CD1c-positive myeloid dendritic cell (primary cell): Measurements from ENCODE around the gene PALMD.

Experiments used
- DNase-seq: peaks from one replicate; pipeline ENCODE4 v3.0.0-alpha.2; 2016; ENCODE audit errors: extremely low spot score

The PALMD gene

DNA sequence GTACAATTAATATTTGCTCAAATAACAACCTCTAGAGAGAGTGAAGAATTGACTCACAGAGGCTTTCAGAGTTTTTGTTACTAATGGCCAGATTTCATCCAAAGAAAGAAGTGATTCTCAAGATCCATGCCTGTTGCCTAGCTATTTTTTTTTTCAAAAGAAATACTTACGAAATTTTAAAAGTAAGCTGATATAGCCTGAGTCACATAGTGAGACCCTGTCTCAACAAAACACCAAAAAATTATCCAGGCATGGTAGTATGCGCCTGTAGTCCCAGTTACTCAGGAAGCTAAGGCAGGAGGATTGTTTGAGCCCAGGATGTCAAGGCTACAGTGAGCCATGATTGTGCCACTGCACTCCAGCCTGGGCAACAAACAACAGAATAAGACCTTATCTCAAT, 14.6 kb downstream of the PALMD start:
- no peak for DNase-seq

DNA sequence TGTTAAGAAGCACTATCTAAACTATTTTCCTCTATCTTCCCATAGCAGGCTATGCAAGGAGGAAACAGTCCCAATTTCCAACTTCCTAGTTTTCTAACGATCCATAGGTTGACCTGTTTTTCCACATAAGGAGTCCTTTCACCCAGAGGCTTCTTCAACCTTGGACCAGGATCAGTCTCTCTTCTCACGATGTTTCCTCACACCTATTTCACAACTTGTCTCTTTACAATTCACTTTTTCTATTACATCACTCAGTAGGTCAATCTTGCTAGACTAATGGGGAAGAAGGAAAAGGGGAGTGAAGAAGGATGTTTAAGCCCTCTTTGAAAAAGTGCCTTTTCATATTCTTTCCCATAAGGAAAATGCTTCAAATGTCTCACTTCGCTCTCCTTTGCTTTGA, 15.9 kb downstream of the PALMD start:
- no peak for DNase-seq

DNA sequence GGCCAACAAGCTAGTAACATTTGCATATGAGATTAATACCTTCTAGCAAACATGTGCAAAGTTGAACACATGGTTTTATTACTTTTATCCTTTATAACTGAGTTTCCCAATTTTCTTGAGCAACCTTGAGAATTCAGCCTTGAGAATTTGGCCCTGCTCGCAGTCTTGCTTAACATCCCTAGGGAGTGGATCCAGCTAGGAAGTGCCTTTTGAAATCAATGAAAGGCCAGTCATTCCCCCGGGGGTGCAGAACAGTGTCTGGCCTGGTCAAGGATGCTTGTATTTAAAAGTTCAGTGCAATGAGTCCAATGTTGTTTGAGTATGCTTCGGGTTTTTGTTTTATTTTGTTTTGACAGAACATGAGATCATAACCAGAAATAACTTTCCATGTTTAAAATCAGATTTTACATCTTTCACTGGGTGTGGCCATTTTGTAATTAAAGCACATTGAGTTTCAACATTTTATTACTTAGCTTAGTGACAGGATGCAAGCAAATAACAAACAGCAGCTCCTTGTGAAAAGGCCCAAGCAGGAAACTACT, 16.7 kb downstream of the PALMD start:
- no peak for DNase-seq

DNA sequence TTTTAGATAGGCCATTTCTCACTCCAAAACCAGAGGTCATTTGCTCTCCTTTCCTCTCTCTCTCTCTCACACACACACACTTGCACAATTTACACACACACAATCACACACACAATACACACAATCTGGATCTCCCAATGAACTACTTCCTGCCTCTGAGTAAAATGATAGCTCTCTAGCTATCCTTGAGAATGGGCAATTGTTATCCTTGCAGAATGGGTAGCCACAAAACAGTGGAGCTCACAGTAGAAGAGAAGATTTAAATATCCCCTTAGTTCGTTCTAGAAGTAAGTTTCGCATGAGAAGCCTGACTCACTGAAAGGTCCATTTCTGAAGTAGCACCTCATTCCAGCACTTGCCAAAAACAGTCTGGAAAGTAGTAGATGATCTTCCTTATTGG, 17.6 kb downstream of the PALMD start:
- DNase-seq = no peak

DNA sequence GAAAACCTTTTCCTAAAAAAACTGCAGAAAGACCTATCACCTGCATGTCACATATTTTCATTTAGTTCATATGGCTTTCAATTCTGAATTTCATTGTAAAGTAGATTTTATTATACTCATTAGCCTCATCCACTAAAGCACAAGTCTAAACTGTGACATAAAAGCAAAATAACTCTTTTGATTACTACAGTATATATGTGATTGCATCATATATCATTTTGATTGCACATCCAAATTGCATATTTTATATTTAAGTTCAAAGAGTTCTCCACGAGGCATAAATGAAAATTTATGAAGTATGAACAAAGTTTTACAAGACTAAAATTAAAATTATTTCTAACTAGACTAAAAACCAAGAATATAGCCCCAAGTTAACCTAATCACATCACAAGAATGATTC, 19.3 kb downstream of the PALMD start:
- no peak for DNase-seq

DNA sequence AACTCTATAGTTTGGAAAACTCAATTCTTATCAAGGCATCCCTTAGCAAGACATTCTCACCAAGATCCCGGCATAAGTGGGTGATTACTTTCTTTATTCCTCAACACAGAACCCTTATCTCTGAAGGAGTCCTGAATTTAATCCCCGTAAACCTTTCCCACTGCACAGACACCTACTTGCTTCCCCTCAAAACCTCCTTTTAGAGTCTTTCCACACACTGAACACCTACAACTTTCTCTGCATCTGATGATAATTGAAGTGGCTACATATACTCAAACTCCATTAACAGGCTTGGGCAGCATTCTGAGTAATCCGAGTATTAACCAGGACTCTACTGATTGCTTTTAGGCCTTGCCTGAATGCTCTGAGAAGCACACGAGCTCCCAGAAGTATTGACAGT, 23.5 kb downstream of the PALMD start:
- DNase-seq = no peak

DNA sequence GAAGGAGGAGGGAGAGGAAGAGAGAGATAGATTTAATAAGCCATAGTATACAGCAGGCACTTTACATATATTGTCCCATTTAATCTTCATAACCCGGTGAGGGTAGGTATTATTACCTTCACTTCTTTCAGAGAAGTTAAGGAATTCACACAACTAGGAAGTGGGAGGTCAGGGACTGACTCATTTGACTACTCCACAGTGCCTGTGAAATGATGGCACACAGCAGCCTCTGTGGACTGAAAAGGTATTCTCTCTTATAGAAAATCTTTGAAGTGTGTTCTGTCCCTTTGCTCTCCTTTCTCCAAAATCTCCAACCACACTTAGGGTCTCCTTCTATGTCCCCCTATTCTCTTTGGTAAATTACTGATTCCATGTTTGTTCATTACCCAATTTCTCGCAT, 23.9 kb downstream of the PALMD start:
- DNase-seq = no peak

DNA sequence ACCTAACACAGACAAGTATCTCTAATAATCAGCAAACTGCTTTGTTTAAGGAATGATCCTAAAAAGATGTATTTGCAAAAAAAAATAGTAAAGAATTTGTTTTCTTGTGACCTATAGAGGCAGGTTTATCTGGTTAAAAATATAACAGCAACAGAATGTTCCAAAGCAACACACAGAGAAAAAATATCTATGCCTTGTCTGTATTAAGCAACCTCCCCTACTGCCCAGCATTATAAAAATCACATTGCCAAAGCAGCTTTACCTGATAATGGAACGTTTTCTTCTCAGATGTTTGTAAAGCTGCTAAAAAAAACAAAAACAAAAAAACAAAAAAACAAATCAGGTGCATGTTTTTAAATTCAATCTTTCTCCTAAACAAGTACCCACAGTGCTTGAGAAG, 24.7 kb downstream of the PALMD start:
- no peak for DNase-seq

DNA sequence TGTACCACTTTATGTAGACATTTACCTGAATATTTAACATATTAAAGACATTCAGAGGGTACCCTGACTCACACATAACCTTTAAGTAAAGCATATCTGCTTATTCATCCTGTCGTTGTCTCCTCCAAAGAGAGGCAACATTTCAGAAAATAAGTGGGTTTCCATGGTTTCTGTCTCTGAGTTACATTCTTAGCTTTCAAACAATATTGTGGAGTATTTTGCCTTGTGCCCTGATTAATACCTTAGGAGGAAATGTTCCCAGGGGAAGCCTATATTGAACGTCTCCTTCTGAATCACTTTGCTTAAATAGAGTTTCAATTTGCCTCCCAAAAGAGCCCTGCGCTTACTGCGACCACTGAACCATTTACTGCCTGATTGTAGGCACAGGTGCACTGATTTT, 26.1 kb downstream of the PALMD start:
- no peak for DNase-seq

DNA sequence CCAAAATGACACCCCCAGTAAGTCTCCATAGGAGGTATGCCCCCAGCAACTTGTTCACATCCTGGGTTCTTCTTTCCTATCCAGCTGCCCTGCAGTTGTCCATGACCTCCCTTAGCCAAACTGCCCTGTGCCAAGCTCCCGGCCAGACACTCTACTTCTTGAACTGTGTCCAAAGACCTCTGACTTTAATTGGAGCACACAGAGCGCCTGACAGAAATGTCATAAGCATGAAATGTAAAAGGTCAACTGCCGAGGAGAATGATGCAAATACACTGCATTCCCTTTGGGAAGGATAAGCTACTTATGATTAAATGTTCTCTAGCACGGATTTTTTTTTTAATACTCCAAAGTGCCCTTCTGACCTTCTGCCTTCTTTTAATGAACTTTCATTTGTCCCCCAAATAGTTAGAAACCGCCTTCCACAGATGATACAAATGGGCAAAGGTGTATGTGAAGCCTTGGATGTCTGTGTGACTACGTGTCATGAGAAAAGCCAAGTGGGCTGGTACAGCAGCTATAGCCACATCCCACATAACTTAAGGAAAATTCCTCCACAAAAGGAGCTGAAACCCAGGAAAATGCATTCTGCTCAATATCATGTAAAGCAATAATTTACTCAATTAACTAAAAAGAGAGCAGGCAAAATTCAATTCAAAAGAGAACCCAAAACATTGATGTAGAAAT, 26.8 kb downstream of the PALMD start:
- no peak for DNase-seq

DNA sequence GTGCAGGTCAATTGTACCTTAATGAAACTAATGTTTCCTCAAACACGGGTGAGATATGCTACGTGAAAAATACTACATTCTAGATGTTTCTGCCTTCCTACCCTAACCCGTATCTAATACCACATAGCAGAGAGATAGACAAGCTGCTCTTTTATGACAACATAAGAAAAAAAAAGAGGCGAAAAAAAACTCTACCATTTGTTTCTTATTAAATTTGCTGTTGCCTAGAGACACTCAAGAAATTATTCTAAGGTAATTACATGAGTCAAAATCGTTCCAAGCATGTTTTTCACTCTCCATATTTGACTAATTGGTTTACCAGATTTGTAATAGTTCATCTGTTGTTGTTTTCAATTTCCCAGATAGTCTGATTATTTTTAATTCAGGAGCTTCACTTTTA, 27.4 kb downstream of the PALMD start:
- DNase-seq = no peak

DNA sequence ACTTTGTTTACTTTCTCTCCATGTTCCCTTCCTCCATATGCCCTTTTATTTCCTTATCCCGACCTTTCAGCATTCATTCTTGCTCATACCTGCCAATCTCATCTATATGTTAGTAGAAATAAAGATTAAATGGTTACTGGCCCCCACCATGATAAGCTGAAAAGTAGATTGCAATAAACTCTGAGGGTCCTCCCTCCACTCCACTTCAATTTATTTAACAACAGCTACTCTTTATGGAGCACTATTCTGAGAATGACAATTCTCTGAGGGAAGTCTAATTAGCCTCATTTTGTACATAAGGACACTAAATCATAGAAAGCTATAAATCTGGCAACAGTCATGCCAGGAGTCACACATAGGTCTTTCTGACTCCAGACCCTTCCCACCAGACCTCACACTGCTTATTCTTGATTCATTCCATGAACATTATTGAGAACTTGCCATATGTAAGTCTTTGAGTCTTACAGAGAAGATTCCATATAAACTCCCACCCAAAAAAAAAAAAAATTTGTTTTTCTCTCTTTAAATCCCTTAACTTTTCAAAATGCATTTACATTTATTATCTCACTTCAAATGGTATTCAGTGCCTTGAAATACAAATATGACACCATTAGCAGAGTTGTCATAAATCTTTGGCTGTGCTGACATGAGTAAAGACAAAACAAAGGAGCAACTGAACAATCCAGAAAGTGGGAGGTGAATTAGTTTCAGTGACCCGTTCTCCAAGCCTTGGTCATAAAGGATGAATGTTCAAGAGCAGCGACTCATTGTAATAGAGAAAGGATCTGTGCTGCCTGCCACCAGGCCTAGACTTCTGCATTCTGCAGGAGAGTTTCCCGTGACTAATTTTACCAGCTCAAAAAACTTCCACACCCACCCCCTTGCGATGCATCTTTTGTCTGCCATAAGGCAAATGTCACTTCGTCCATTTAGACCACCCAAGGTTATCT, 28.5 kb downstream of the PALMD start:
- DNase-seq = no peak

DNA sequence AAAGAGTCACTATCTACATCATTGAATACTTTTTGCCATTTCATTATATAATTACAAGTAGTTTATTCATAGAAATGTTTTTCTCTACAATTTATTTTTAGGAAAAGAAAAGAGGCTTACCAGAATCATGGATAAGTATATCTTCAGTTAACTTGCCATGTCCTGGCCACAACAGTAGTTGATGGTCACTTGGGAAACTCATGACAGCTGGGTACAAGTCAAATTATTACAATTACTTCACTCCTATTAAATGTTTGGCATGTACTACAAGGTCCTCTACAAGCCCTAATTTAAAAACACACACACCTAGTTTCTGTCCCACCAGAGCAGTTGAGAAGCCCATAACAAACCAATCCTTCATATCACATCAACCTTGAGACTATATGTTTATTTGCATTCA, 29.4 kb downstream of the PALMD start:
- DNase-seq = no peak

DNA sequence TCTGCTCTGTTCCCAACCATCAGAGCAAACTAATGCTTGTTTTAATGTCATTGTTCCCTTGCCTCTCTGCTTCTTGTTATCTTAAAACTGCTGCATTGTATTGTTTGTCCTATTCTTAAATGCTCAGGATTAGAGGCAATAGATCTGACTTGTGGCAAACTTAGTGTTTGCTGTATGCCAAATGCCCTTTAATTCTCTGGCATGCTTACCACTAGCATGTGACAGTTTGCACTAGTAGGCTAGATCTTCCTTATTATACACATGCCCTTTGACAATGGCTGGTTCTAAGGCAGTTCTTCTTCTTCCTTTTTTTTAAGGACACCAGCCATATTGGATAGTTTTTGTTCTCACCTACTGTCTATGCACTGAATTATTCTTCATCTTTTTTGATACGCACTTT, 30.1 kb downstream of the PALMD start:
- DNase-seq = no peak

DNA sequence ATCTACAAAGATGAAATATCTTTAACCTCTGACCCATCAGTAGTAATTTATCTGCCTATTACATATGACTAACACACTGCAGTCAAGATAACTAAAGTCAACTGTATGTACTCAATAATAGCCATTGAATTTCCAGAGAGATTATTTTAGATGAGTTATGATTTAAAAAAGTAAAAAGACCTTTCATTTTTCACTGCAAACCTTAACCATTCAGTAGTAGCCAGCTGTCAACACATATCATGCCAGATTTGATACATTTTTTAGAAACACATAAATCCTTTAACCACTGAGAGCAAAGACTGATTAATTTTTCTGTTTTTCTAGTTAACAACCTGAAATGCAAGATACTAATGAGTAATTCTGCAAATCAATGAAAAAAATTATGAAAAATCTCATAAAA, 31.0 kb downstream of the PALMD start:
- DNase-seq = no peak

DNA sequence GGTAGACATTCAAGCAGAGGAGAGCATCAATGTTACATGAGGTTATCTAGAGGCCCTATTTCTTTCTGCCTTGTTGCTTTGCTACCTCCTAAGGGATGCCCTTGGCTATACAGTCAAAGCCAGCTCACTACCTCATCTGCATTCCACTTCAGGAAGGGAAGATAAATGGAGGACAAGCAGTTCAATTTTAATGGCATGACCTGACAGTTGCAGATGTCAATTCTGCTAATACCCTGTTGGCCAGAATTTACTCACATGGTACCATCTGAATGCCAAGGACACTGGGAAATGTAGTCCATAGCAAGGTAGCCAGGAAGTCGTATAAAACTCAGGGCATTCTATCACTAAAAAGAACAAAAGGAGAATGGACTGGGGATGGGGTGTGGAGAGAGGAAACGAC, 31.5 kb downstream of the PALMD start:
- DNase-seq = no peak

DNA sequence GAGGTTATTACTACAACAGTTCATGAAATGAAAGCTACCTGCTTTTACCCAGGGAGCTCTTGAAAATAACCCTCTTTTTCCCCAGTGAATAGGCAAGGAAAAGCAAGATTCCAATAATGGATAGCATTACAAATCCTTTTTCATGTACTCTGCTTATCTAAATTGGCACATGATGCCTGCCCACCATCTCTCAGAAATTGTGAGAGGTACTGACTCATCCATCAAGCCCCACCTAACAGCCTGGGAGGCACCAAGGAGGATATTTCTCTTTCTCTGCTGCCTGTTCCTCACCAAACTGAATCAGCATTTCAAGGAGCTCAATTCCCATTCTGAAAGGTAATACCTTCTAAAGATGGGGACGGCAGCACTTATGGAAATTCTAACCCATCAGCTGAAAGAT, 34.4 kb downstream of the PALMD start:
- DNase-seq = no peak

DNA sequence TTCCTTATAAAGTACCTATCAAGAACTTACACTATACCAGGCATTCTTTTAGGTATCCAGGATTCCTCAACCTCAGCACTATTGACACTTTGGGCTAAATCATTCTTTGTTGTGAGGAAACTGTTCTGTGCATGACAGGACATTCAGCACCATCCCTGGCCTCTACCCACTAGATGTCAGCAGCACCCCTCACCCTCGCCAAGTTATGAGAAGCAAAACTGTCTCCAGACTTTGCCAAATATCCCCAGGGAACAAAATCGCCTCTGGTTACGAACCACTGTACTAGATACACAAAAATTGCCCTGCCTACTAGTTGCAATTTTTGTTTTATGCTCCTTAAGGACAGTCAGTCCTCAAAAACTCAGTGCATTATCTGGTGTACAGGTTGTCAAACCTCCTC, 35.7 kb downstream of the PALMD start:
- no peak for DNase-seq

DNA sequence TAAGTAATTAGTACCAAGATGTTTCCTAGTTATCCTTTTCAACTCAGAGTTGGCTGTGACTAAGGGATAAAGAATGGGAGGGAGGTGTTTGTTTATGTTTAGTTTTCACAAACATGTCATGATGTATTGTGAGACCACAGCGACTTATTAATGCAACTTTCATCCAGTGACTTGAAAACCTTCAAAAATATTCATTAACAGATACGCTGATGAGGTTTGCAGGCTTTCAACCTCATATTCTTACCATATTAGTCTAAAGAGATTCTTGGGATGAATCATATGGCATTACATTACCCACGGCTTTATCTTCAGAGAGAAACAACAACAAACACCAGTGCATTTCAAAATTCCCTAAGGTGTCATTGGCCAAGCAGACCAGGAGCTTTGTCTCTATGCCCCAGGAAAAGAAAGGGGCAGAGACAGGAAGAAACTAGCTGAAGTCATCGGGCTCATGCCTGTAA, 36.4 kb downstream of the PALMD start:
- no peak for DNase-seq

DNA sequence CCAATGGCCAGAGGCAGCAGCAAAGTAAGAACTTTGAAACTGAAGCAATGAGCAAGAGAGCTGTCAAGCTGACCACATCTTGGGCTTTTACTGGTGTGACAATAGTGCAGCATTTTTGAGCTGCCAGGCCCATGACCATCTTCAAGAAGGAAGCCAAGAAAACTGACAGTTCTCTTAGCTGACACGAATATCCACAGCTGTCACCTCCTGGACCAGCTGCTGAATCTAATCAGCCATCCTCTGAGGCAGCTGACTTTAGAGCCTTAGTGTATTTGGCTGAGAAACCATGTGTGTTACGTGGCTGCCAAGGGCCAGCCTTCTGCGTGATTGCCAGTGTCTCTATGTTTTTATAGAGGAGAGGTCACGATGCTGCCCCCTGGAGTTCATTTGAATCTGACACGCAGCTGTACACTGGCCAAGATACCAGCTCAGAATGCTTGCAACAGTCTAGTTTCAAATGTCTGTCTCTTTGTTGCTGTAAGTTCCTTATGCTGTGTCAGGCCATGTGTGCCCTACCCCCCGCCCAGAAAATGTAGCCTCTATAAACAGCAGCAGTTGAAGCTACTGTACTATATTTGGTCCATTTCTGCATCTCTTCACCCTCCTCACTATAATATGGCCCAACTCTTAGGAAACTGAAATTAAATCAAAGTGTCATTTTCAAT, 39.7 kb downstream of the PALMD start:
- DNase-seq = peak; percentile 44

DNA sequence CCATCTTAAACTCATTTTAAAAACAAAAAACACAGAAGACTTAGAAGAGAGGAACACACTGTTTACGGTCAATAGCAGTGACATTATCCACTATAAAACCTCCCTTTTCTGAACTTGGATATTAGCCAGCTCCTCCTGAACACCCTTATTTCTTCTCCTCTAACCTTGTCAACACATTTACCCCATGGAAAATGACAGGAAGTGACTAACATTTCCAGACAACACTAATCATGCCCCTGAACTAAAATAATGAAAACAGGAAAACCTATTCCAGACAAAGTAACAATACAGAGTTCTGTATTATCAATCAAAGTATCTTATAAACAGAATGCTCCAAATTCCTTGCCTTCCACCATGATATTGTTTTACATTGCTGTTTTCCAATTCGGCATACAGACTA, 45.3 kb downstream of the PALMD start:
- no peak for DNase-seq

DNA sequence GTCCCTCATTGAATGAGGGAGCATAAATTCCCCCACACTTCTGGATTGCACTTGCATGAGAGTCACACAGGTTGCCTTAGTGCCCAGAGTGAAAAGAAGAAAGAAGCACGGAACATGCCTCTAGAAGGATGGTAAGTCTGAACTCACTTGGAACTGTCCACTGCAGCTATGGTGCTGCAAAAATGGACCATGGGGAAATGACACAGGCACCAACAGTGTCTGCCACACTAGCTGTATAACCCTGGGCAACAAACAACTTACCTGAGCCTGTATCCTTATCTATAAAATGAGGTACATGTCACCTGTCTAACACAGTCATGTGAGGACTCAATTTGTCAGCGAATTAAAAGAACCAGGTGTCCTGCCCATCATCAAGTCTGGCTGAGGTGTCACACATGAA, 50.7 kb downstream of the PALMD start:
- no peak for DNase-seq
